Activated naive CD8-positive, alpha-beta T cell (primary cell): Measurements from ENCODE around the gene RPL37A.

Experiments
- H3K27ac Mint-ChIP-seq: one replicate; pipeline ENCODE4 v1.8.0; 2021; ENCODE audit warnings: mixed read lengths
- H3K27me3 Mint-ChIP-seq: one replicate; pipeline ENCODE4 v1.8.0; 2021; ENCODE audit warnings: mixed read lengths
- H3K36me3 Mint-ChIP-seq: one replicate; pipeline ENCODE4 v1.8.0; 2021; ENCODE audit warnings: mixed read lengths
- H3K4me1 Mint-ChIP-seq: one replicate; pipeline ENCODE4 v1.8.0; 2021; ENCODE audit warnings: low read depth, mixed read lengths
- H3K4me3 Mint-ChIP-seq: one replicate; pipeline ENCODE4 v1.8.0; 2021; ENCODE audit warnings: mild to moderate bottlenecking, mixed read lengths
- H3K9me3 Mint-ChIP-seq: one replicate; pipeline ENCODE4 v1.8.0; 2021; ENCODE audit warnings: low read depth, mixed read lengths

Gene RPL37A

DNA sequence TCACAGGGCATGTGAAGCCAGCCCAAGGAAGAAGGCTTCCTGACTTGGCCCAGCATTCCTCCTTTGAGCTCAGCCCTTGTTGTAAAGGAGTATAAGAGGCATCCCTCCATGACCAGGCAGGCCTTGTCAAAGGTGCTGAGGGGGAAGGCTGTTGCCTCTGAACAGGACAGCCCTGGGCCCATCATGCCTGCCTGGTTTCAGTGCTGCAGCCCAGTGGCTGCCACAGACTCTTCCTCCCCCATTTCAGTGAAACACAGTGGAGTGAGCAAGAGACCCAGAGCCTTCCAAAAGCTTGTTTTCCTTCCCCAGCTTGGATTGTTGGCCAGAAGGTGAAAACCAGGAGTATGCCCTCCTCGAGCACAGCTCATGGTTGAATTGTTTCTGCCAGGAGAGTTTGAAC is 19.9 kb upstream of the RPL37A start:
- peaks cover 14% of the 10 kb centered on the region for H3K4me1 Mint-ChIP-seq
- no peaks in the 10 kb centered on the region for H3K9me3 Mint-ChIP-seq
- H3K27me3 Mint-ChIP-seq, result no peaks in the 10 kb centered on the region
- H3K36me3 Mint-ChIP-seq, result peaks cover 10% of the 10 kb centered on the region
- no peak overlapping the region for H3K4me3 Mint-ChIP-seq
- H3K27ac Mint-ChIP-seq, result no peak overlapping the region

- Mint-ChIP-seq H3K4me3 (no peak overlapping the region), H3K4me1 (peaks cover 7% of the 10 kb centered on the region), H3K27me3 (no peaks in the 10 kb centered on the region), H3K9me3 (no peaks in the 10 kb centered on the region), H3K27ac (no peak overlapping the region), H3K36me3 (peaks cover 10% of the 10 kb centered on the region)
These were observed 18.4 kb upstream of the RPL37A start for GRCh38 chr2:216480221-216480620.

DNA sequence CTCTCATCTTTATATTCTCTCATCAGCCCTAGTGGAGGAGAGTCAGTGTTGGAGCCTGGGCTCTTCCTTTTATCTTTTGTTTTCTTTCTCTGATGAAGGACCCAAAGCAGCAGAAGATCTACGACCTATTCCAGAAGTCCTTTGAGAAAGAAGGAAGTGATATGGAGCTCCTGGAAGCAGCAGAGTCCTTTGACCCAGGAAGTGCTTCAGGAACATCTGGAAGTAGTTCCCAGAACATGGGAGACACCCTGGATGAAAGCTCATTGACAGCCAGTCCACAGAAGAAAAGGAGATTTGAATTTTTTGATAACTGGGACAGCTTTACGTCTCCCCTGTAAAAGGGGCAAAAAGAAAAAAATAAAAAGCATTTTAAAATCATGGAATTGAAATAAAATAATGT is 16.0 kb upstream of the RPL37A start:
- Mint-ChIP-seq H3K36me3 (peaks cover 10% of the 10 kb centered on the region), H3K4me3 (no peak overlapping the region), H3K9me3 (no peaks in the 10 kb centered on the region), H3K4me1 (no peaks in the 10 kb centered on the region), H3K27ac (no peak overlapping the region), H3K27me3 (no peaks in the 10 kb centered on the region)

- Mint-ChIP-seq H3K9me3 (no peaks in the 10 kb centered on the region), H3K4me3 (no peak overlapping the region), H3K27ac (no peak overlapping the region), H3K27me3 (no peaks in the 10 kb centered on the region), H3K4me1 (no peaks in the 10 kb centered on the region), H3K36me3 (peaks cover 10% of the 10 kb centered on the region)
These were observed 13.4 kb upstream of the RPL37A start for GRCh38 chr2:216485237-216485636.

GRCh38 chr2:216485745-216486144 is 12.9 kb upstream of the RPL37A start:
- H3K27me3 Mint-ChIP-seq, result no peaks in the 10 kb centered on the region
- H3K4me1 Mint-ChIP-seq, result no peaks in the 10 kb centered on the region
- peaks cover 8% of the 10 kb centered on the region for H3K36me3 Mint-ChIP-seq
- no peaks in the 10 kb centered on the region for H3K9me3 Mint-ChIP-seq
- no peak overlapping the region for H3K27ac Mint-ChIP-seq
- H3K4me3 Mint-ChIP-seq, result no peak overlapping the region

- H3K9me3 Mint-ChIP-seq, result no peaks in the 10 kb centered on the region
- H3K27me3 Mint-ChIP-seq, result no peaks in the 10 kb centered on the region
- H3K27ac Mint-ChIP-seq, result no peak overlapping the region
- peaks cover 6% of the 10 kb centered on the region for H3K36me3 Mint-ChIP-seq
- H3K4me1 Mint-ChIP-seq, result no peaks in the 10 kb centered on the region
- no peak overlapping the region for H3K4me3 Mint-ChIP-seq
These were observed 12.4 kb upstream of the RPL37A start for GRCh38 chr2:216486271-216486670.

GRCh38 chr2:216486708-216487107 is 11.9 kb upstream of the RPL37A start:
- Mint-ChIP-seq H3K4me1 (no peaks in the 10 kb centered on the region), H3K4me3 (no peak overlapping the region), H3K27ac (no peak overlapping the region), H3K9me3 (no peaks in the 10 kb centered on the region), H3K27me3 (no peaks in the 10 kb centered on the region), H3K36me3 (peaks cover 6% of the 10 kb centered on the region)

- Mint-ChIP-seq H3K36me3 (peaks cover 2% of the 10 kb centered on the region), H3K27me3 (no peaks in the 10 kb centered on the region), H3K9me3 (no peaks in the 10 kb centered on the region), H3K4me3 (no peak overlapping the region), H3K4me1 (no peaks in the 10 kb centered on the region), H3K27ac (no peak overlapping the region)
These were observed 8.6 kb upstream of the RPL37A start for GRCh38 chr2:216490061-216490460.

DNA sequence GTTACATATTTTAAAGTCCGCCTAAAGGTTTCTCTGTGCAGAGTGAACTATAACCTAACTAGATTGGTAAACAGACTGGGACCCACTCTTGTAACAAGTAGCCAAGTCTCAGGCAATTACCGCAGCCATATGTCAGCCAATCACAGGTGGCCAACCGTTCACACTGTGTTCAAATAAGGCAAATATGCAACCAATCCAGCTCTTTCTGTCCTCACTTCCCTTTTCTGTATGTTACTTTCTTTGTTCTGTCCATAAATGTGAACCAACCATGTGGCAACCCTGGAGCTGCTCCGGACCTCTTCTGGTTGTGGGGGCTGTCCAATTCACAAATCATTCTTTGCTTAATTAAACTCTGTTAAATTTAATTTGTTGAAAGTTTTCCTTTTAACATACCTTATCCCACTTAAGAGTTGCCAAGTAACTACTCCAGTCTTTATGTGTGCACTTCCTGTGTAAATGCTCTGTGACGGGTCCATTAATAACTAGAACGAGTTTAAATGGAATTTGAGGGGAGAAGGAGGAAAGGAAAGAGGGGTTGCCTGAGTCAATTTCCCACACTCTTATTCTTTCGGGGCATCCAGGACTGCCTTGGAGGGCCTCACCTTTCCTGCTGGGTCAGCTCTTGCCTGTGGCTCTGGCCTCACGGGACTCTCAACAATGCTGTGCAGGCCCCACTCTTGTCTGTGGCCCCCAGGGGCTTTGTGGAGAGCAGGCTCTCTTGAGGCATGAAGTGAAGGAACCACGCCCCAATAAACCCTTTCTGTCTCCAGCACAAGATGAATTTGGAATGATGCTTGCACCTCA is 6.6 kb upstream of the RPL37A start:
- Mint-ChIP-seq H3K4me1 (no peaks in the 10 kb centered on the region), H3K27ac (no peak overlapping the region), H3K27me3 (no peaks in the 10 kb centered on the region), H3K9me3 (no peaks in the 10 kb centered on the region), H3K4me3 (no peak overlapping the region), H3K36me3 (peaks cover 2% of the 10 kb centered on the region)

- Mint-ChIP-seq H3K27ac (no peak overlapping the region), H3K36me3 (peaks cover 2% of the 10 kb centered on the region), H3K4me1 (peaks cover 6% of the 10 kb centered on the region), H3K4me3 (no peak overlapping the region), H3K27me3 (no peaks in the 10 kb centered on the region), H3K9me3 (no peaks in the 10 kb centered on the region)
These were observed 5.9 kb upstream of the RPL37A start for GRCh38 chr2:216492597-216493333.

- peaks cover 2% of the 10 kb centered on the region for H3K36me3 Mint-ChIP-seq
- H3K27ac Mint-ChIP-seq, result no peak overlapping the region
- H3K9me3 Mint-ChIP-seq, result no peaks in the 10 kb centered on the region
- H3K27me3 Mint-ChIP-seq, result no peaks in the 10 kb centered on the region
- no peak overlapping the region for H3K4me3 Mint-ChIP-seq
- H3K4me1 Mint-ChIP-seq, result peaks cover 10% of the 10 kb centered on the region
These were observed 5.3 kb upstream of the RPL37A start for GRCh38 chr2:216493334-216493685.

DNA sequence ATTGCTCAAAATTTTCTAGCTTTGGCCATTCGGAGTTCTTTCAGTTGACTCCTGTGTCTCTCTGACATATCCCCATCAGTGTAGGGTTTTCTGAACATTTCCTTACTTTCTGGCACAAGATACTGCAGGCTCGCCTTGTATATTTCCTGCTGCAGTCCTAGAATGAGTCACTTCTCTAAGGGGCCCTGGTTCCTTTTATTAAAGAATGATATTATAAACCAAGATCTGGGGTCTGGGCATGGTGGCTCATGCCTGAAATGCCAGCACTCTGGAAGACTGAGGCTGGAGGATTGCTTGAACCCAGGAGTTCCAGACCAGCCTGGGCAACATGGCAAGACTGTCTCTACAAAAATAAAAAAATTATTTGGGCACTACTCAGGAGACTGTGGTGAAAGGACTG is 3.0 kb upstream of the RPL37A start:
- H3K4me3 Mint-ChIP-seq, result no peak overlapping the region
- no peaks in the 10 kb centered on the region for H3K9me3 Mint-ChIP-seq
- peaks cover 25% of the 10 kb centered on the region for H3K4me1 Mint-ChIP-seq
- H3K27me3 Mint-ChIP-seq, result no peaks in the 10 kb centered on the region
- H3K27ac Mint-ChIP-seq, result no peak overlapping the region
- peaks cover 18% of the 10 kb centered on the region for H3K36me3 Mint-ChIP-seq

DNA sequence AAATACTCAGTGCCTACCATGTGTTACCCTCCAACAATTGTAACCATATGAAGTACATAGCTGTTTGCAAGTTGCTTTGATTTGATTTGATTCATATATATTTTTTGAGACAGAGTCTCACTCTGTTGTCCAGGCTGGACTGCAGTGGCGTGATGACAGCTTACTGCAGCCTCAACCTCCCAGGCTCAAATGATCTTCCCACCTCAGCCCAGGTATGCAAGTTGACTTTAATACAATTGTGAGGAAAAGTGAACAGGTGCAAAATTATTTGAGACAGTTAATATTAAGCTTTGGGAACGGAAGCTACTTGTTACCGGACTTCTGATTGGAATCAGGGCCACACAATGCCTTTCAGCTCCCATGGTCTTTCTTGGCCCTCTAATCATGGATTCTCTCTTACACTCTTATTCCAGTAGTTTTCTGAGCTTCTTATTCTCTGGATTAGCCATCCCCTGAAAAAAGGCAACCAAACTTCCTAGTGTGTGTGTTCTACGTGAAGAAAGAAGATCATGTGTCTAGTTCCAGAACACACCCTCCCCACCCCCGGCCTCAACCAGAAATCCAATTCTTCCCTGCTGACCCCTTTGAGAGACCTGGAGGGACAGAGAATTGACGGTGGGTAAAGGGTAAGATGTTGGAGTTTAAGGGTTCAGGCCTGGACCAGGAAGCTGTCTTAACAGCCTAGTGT is 1.1 kb upstream of the RPL37A start:
- peak overlapping the region; percentile 95 for H3K4me3 Mint-ChIP-seq

GRCh38 chr2:216498070-216498378 is 620 bp upstream of the RPL37A start:
- Mint-ChIP-seq H3K4me3 (peak overlapping the region; percentile 95), H3K27ac (peak overlapping the region; percentile 98), H3K9me3 (no peaks in the 10 kb centered on the region), H3K27me3 (no peaks in the 10 kb centered on the region), H3K36me3 (peaks cover 32% of the 10 kb centered on the region), H3K4me1 (peaks cover 46% of the 10 kb centered on the region)

More for the DNA sequence above, 1.1 kb upstream of the RPL37A start:
- Mint-ChIP-seq H3K27me3 (no peaks in the 10 kb centered on the region), H3K9me3 (no peaks in the 10 kb centered on the region), H3K4me1 (peaks cover 41% of the 10 kb centered on the region), H3K36me3 (peaks cover 30% of the 10 kb centered on the region), H3K27ac (peak overlapping the region; percentile 98)

- Mint-ChIP-seq H3K36me3 (peaks cover 39% of the 10 kb centered on the region), H3K27ac (peak overlapping the region; percentile 98), H3K4me1 (peaks cover 55% of the 10 kb centered on the region), H3K27me3 (no peaks in the 10 kb centered on the region), H3K4me3 (peak overlapping the region; percentile 95), H3K9me3 (no peaks in the 10 kb centered on the region)
These were observed 1.1 kb downstream of the RPL37A start for GRCh38 chr2:216499641-216500218.
